HUES48 (cell line): Measurements from ENCODE around the gene LHFPL4.
"Not testable (repeated sequence)": the region's sequence is repeated elsewhere in the genome, so short reads cannot be mapped to it uniquely, and the experiment has no call there.

ENCODE experiments used
- H3K27ac ChIP-seq: one replicate; pipeline ENCODE4 v1.7.0; 2013; ENCODE audit warnings: low read depth, low read length, inconsistent platforms
- H3K27me3 ChIP-seq: 2 replicates; pipeline ENCODE4 v1.6.1; 2013; ENCODE audit warnings: mild to moderate bottlenecking, low read length; ENCODE audit not compliant: control insufficient read depth, insufficient read depth
- H3K36me3 ChIP-seq: 2 replicates; pipeline ENCODE4 v1.6.1; 2013; ENCODE audit warnings: low read length; ENCODE audit not compliant: control insufficient read depth, insufficient read depth
- H3K4me1 ChIP-seq: 2 replicates; pipeline ENCODE4 v1.6.1; 2013; ENCODE audit warnings: mild to moderate bottlenecking, low read length; ENCODE audit not compliant: control insufficient read depth, insufficient read depth
- H3K4me3 ChIP-seq: 2 replicates; pipeline ENCODE4 v1.5.1; 2013; ENCODE audit warnings: mild to moderate bottlenecking, low read depth, low read length
- H3K9ac ChIP-seq: 2 replicates; pipeline ENCODE4 v1.6.1; 2013; ENCODE audit warnings: mild to moderate bottlenecking, low read depth, low read length, moderate library complexity
- H3K9me3 ChIP-seq: 2 replicates; pipeline ENCODE4 v1.6.1; 2013; ENCODE audit warnings: low read length; ENCODE audit not compliant: control insufficient read depth, insufficient read depth

Gene LHFPL4

DNA sequence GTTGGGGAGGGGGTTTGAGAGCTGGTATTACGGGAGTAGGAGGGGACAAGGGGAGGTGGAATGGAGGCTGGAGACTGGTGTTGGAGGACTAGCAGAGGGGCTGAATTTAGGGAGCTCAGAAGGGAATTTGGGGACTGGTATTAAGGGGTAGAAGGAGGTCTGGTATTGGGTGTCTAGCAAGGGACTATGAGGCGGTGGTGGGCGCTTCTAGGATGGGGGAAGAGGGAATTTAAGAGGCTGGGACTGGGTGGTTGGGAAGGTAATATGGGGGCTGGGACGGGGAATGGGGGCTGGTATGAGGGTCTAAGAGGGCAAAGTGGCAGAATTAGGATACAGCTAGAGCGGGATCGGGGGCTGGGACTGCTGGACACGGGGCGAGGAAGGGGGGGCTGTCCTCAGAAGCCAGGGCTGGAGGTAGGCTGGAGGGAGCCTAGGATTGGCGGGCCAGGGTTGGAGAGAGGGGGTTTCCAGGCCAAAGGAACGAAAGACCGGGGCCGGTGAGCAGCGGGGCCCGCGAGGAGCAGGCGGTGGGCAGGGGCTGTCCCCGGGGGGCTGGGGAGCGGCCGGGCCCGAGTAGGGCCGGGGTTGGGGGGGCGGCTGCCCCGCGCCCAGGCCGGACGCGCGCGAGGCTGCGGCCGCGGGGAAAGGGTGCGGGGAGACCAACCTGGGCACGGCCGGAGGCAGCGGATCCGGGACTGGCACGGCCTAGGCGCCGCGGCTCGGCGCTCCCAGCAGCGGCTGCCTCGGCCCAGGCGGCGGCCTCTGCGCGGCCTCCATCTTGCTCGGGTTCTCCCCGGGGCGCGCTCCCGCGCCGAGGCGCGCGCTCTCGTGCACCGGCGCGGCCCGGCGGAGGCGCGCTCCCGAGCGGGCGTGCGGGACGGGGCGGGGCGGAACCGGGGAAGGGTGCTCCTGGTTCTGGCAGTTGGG is at the start of gene LHFPL4:
Gene LHFPL4, minus strand, starts transcription at position 802 of the 927 bp plus-strand sequence. CDS start 1,143 bp downstream, outside the sequence.
- no peaks in the 10 kb centered on the region for H3K27me3 ChIP-seq
- peaks cover 6% of the 10 kb centered on the region for H3K36me3 ChIP-seq
- no peak within 1 kb of the TSS for H3K27ac ChIP-seq
- H3K9me3 ChIP-seq: no peaks in the 10 kb centered on the region
- H3K4me1 ChIP-seq: peaks cover 23% of the 10 kb centered on the region
- peak within 1 kb of the TSS; percentile 71 for H3K4me3 ChIP-seq
- H3K9ac ChIP-seq: 0 out of 2 replicates have a peak within 1 kb of the TSS, but pooled peaks have one; percentile 26

DNA sequence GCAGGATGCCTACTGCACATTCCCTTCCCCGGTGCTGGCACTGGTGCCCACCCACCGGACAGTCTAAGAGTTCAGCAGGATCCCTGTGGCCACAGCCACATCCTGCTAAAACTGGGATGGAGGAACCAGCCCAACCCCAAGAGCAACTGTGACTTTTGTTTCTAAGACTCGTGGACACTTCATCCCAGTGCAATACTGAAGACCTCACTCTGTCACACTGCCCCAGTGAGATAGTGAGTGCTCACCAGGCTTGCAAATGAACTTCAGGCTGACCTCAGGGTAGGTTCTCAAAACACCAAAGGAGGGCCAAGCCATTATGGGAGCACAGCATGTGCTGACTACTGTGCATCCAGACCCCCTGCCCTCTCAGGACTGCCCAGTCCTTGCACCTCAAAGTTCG is 49.0 kb upstream of the LHFPL4 start:
- H3K9ac ChIP-seq: no peak overlapping the region
- H3K27ac ChIP-seq: no peak overlapping the region
- H3K36me3 ChIP-seq: no peaks in the 10 kb centered on the region
- peaks cover 5% of the 10 kb centered on the region; the same call in 1 of the 2 replicates for H3K9me3 ChIP-seq
- H3K4me1 ChIP-seq: no peaks in the 10 kb centered on the region
- H3K27me3 ChIP-seq: no peaks in the 10 kb centered on the region
- no peak overlapping the region for H3K4me3 ChIP-seq

DNA sequence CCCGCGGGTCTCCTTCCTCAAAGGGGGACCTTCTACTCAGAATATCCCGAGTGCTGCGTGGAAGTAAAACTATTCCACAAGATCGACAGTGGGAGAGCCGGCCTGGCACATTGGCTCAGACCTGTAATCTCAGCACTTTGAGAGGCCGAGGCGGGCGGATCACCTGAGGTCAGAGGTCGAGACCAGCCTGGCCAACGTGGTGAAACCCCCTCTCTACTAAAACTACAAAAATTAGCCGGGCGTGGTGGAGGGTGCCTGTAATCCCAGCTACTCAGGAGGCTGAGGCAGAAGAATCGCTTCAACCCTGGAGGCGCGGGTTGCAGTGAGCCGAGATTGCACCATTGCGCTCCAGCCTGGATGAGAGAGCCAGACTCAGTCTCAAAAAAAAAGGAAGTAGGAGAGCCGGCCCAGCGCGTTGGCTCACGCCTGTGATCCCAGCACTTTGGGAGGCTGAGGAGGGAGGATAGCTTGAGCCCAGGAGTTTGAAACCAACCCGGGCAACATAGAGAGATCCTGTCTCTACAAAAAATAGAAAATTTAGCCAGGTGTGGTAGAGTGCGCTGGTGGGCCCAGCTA is 47.5 kb upstream of the LHFPL4 start:
- H3K4me1 ChIP-seq, H3K9ac ChIP-seq, H3K9me3 ChIP-seq, H3K27me3 ChIP-seq, H3K27ac ChIP-seq, H3K36me3 ChIP-seq: not testable (repeated sequence)
- H3K4me3 ChIP-seq: peak overlapping the region; percentile 15; the same call in 1 of the 2 replicates

GRCh38 chr3:9600597-9600996 is 47.0 kb upstream of the LHFPL4 start:
- Histone ChIP-seq H3K36me3 (no peaks in the 10 kb centered on the region), H3K9me3 (peaks cover 5% of the 10 kb centered on the region; the same call in 1 of the 2 replicates), H3K27ac (no peak overlapping the region), H3K27me3 (no peaks in the 10 kb centered on the region), H3K4me3 (peak overlapping the region; percentile 15; the same call in 1 of the 2 replicates), H3K9ac (no peak overlapping the region), H3K4me1 (no peaks in the 10 kb centered on the region)

GRCh38 chr3:9598783-9599387 is 45.3 kb upstream of the LHFPL4 start:
- no peaks in the 10 kb centered on the region for H3K36me3 ChIP-seq
- no peaks in the 10 kb centered on the region for H3K9me3 ChIP-seq
- no peaks in the 10 kb centered on the region for H3K4me1 ChIP-seq
- no peak overlapping the region for H3K27ac ChIP-seq
- H3K9ac ChIP-seq: no peak overlapping the region
- no peak overlapping the region for H3K4me3 ChIP-seq
- H3K27me3 ChIP-seq: no peaks in the 10 kb centered on the region

GRCh38 chr3:9595877-9596276 is 42.3 kb upstream of the LHFPL4 start:
- H3K4me3 ChIP-seq: no peak overlapping the region

GRCh38 chr3:9591781-9592180 is 38.2 kb upstream of the LHFPL4 start:
- H3K4me3 ChIP-seq, H3K4me1 ChIP-seq, H3K9ac ChIP-seq, H3K27me3 ChIP-seq, H3K9me3 ChIP-seq, H3K36me3 ChIP-seq, H3K27ac ChIP-seq: not testable (repeated sequence)

More at GRCh38 chr3:9595877-9596276, 42.3 kb upstream of the LHFPL4 start:
- Histone ChIP-seq H3K4me1 (no peaks in the 10 kb centered on the region), H3K9me3 (no peaks in the 10 kb centered on the region; the same call in 1 of the 2 replicates), H3K27ac (no peak overlapping the region), H3K27me3 (no peaks in the 10 kb centered on the region), H3K36me3 (no peaks in the 10 kb centered on the region), H3K9ac (no peak overlapping the region)

DNA sequence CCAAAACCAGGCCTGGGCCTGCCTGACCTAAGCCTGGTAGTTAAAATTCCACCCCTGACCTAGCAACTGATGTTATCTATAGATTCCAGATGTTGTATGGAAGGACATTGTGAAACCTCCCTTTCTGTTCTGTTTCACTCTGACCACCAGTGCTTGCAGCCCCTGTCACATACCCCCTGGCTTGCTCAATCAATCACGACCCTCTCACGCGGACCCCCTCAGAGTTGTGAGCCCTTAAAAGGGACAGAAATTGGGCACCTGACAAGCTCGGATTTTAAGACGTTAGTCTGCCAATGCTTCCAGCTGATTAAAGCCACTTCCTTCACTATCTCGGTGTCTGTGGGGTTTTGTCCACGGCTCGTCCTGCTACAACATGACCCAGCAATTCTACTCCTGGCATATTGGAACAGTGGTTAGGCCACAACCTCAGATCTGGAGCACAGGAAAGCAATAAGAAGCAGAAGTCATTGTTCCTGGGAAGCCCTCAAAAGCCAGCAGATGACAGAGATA is 36.7 kb upstream of the LHFPL4 start:
- Histone ChIP-seq H3K27ac (no peak overlapping the region), H3K36me3 (no peaks in the 10 kb centered on the region), H3K27me3 (no peaks in the 10 kb centered on the region), H3K9ac (no peak overlapping the region), H3K4me3 (no peak overlapping the region), H3K4me1 (no peaks in the 10 kb centered on the region), H3K9me3 (peaks cover 7% of the 10 kb centered on the region; the same call in 1 of the 2 replicates)

DNA sequence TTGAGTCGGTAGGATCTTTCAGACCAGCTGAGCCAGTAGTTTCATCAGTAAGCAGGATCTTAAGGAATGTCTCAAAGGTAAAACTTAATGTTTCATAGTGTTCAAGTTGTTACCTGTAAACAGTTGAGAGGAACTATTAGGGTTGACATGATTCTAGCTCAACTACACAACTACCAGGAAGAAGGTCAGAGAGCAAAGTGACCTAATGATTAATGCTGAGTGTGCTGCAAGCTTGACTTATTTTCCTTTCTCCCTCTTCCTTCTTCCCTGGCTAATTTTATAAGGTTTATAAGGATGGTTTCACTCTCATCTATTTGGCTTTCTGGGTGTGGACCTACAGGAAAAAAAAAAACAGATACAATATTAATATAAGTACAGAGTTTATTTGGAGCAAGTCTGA is 30.2 kb upstream of the LHFPL4 start:
- Histone ChIP-seq H3K27ac (no peak overlapping the region), H3K9me3 (no peaks in the 10 kb centered on the region), H3K4me3 (no peak overlapping the region), H3K9ac (no peak overlapping the region), H3K4me1 (peaks cover 14% of the 10 kb centered on the region; the same call in 1 of the 2 replicates), H3K27me3 (no peaks in the 10 kb centered on the region), H3K36me3 (no peaks in the 10 kb centered on the region)

DNA sequence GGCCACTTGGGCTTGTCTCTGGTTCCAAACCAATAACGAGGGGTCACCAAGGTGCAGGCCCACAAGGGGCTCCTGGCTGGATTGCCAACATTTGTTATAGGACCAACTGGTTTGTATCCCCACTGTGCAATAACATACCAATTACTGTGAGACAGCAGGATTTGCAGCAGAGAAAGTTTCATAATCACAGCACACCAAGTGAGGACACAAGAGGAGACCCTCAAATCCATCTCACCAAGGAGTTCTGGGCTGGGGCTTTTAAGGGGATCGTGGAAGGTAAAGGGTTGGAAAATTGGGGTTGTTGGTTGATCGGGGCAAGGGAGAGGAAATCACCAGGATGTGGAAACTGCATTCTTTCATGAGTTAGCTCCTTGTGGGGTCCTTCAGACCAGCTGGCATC is 29.7 kb upstream of the LHFPL4 start:
- H3K4me1 ChIP-seq: peaks cover 14% of the 10 kb centered on the region; the same call in 1 of the 2 replicates
- H3K36me3 ChIP-seq: no peaks in the 10 kb centered on the region
- H3K9me3 ChIP-seq: no peaks in the 10 kb centered on the region
- H3K9ac ChIP-seq: no peak overlapping the region
- H3K27me3 ChIP-seq: no peaks in the 10 kb centered on the region
- H3K27ac ChIP-seq: no peak overlapping the region
- H3K4me3 ChIP-seq: no peak overlapping the region
